ENCODE data around the gene GLI3. TPM values are rescaled to one million over a fixed set of nuclear protein-coding genes. Genes with fewer than 3 reads are reported as not detected.

The GLI3 gene
- total and polyA plus RNA-seq, 8 donors = 0.29 to 7.0 (median 2.3) TPM

DNA sequence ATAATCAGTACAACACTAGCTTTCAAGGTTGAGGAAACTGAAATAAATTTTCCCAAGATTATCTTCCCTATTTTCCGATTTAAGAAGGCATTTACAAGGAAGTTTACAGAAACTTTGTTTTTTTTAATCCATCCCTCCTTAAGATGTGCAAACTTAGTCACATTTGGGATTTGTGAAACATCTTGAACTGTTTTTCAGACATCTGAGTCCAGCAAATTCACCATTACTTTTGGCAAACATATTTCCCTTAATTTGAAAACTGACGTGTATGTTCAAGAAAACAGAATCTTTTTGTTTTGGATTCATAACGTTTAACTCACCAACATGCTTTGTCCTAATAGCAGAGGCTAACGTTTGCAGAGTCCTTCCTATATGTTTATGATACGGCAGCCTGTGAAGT is 19.5 kb downstream of the GLI3 start:
- Histone ChIP-seq H3K36me3 (no peaks in the 10 kb centered on the region), H3K27ac (no peak overlapping the region), H3K9me3 (no peaks in the 10 kb centered on the region), H3K27me3 (no peaks in the 10 kb centered on the region), H3K4me1 (peaks cover 0 to 22% (median 3%) of the 10 kb centered on the region in 4 donors), H3K4me3 (no peak overlapping the region)
- 69 to 83% (median 81%) methylated on average over 5 of the region's 5 CpGs for WGBS, 5 donors
- intact Hi-C loops (cut with DNase I; ENCODE audit: low total_unique reads) = no loop called here
- TF ChIP-seq, protein P1, sequence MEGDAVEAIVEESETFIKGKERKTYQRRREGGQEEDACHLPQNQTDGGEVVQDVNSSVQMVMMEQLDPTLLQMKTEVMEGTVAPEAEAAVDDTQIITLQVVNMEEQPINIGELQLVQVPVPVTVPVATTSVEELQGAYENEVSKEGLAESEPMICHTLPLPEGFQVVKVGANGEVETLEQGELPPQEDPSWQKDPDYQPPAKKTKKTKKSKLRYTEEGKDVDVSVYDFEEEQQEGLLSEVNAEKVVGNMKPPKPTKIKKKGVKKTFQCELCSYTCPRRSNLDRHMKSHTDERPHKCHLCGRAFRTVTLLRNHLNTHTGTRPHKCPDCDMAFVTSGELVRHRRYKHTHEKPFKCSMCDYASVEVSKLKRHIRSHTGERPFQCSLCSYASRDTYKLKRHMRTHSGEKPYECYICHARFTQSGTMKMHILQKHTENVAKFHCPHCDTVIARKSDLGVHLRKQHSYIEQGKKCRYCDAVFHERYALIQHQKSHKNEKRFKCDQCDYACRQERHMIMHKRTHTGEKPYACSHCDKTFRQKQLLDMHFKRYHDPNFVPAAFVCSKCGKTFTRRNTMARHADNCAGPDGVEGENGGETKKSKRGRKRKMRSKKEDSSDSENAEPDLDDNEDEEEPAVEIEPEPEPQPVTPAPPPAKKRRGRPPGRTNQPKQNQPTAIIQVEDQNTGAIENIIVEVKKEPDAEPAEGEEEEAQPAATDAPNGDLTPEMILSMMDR (IDR thresholded peaks at IDR 0.05) = no peak
- TF ChIP-seq POLR2A (IDR thresholded peaks at IDR 0.05) (no peak), EP300 (IDR thresholded peaks at IDR 0.05) (no peak), POLR2AphosphoS5 (IDR thresholded peaks at IDR 0.05) (no peak)
- no peak for DNase-seq

DNA sequence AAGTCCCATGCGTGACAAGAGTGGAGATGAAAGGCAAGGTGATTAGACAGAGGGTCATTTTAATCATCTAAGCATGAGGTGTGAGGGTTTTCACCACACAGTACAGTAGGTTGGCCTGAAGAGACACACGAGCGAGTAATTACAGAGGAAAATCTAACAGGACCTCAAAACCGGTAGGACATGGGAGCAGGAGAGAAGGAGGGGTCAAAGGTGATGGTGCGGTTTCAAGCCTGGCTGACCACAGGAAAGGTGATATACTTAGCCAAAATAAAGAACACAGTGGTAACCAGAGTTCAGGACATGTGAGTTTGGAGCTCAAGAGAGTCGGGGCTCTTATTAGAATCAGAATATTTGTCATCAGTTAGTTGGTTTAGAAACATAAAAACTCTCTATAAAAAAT is 20.0 kb downstream of the GLI3 start:
- no peak for TF ChIP-seq POLR2A (IDR thresholded peaks at IDR 0.05)
- TF ChIP-seq POLR2AphosphoS5 (IDR thresholded peaks at IDR 0.05) = no peak
- TF ChIP-seq, protein P1 (IDR thresholded peaks at IDR 0.05) = no peak
- TF ChIP-seq EP300 (IDR thresholded peaks at IDR 0.05) = no peak
- H3K36me3 ChIP-seq = no peaks in the 10 kb centered on the region
- no peaks in the 10 kb centered on the region for H3K9me3 ChIP-seq
- no peak overlapping the region for H3K27ac ChIP-seq
- no peak for DNase-seq
- H3K27me3 ChIP-seq = no peaks in the 10 kb centered on the region
- 49 to 68% (median 61%) methylated on average over 6 of the region's 6 CpGs for WGBS, 5 donors
- intact Hi-C loops (cut with DNase I; ENCODE audit: low total_unique reads) = no loop called here
- peaks cover 0 to 22% (median 3%) of the 10 kb centered on the region in 4 donors for H3K4me1 ChIP-seq
- H3K4me3 ChIP-seq = no peak overlapping the region

DNA sequence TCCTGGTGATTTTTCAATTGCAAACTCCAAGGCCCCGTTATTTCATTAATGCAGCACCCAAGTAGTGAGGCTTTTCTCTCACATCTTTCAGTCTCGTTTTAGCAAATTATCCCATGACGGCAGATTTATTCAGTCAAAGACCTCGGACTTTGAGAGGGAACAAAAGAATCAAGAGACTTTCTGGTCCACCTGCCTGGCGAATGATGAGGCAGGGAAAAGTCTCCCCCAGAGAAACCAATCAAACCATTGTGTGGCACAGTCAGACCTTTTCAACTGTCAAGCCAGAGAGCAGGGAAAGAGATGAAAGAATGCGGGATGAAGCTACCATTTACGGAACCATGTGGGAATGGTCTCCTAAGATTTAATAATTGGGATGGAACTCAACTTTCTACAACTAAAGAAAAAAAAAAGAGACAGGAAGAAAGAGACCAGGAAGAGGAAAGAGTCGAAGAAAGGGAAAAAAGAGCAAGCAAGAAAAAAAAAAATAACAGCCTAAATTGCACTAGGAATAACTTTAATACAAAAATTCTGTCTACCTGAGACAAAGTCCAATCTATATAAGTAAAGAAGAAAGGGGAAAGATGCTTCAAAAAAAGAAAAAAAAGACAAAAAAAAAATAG is 22.8 kb downstream of the GLI3 start:
- intact Hi-C loops (cut with DNase I; ENCODE audit: low total_unique reads) = no loop called here
- Histone ChIP-seq H3K4me3 (no peak overlapping the region), H3K4me1 (peaks cover 0 to 20% (median 6%) of the 10 kb centered on the region in 4 donors), H3K9me3 (no peaks in the 10 kb centered on the region), H3K36me3 (no peaks in the 10 kb centered on the region), H3K27me3 (no peaks in the 10 kb centered on the region), H3K27ac (no peak overlapping the region)
- no peak for DNase-seq
- no peak for TF ChIP-seq POLR2A (IDR thresholded peaks at IDR 0.05)
- no peak for TF ChIP-seq POLR2AphosphoS5 (IDR thresholded peaks at IDR 0.05)
- no peak for TF ChIP-seq EP300 (IDR thresholded peaks at IDR 0.05)
- TF ChIP-seq, protein P1 (IDR thresholded peaks at IDR 0.05) = no peak
- 87 to 93% (median 90%) methylated on average over 8 of the region's 8 CpGs for WGBS, 5 donors

DNA sequence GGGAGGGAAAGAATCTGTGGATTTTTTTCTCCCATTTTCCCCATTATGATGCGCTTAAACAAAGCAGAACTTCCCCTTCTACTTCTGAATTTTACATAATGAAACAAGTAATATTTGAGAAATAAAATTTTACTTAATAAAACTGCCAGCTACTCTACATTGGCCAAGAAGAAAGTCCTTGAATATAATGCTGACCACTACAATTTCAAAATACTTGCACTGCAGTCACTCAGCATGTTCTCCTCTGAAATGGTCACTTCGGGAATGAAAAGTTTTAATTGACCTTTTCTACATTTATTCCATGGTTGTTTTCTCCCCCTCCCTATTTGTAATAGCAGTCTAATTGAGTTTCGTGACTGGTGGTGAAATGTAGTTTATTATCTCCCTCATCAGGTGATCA is 23.9 kb downstream of the GLI3 start:
- H3K27me3 ChIP-seq = no peaks in the 10 kb centered on the region
- H3K4me1 ChIP-seq = peaks cover 0 to 20% (median 6%) of the 10 kb centered on the region in 4 donors
- H3K9me3 ChIP-seq = no peaks in the 10 kb centered on the region
- no peaks in the 10 kb centered on the region for H3K36me3 ChIP-seq
- TF ChIP-seq POLR2AphosphoS5 (IDR thresholded peaks at IDR 0.05) (no peak), EP300 (IDR thresholded peaks at IDR 0.05) (no peak), POLR2A (IDR thresholded peaks at IDR 0.05) (no peak)
- TF ChIP-seq, protein P1 (IDR thresholded peaks at IDR 0.05) = no peak
- no peak overlapping the region for H3K4me3 ChIP-seq
- no peak for DNase-seq
- 87 to 93% (median 89%) methylated on average over 3 of the region's 3 CpGs for WGBS, 5 donors
- H3K27ac ChIP-seq = no peak overlapping the region
- intact Hi-C loops (cut with DNase I; ENCODE audit: low total_unique reads) = no loop called here

All from stomach (tissue), 9 donors.